Activated naive CD8-positive, alpha-beta T cell treated with anti-CD3 and anti-CD28 coated beads for 36 hours (primary cell): ENCODE results near the gene PRODH2. TPM values are rescaled to one million over a fixed set of nuclear protein-coding genes. Genes with fewer than 3 reads are reported as not detected.
A peak's percentile ranks its signal among the peaks of the same experiment; 100 is the strongest.
"Not testable (repeated sequence)": the region's sequence is repeated elsewhere in the genome, so short reads cannot be mapped to it uniquely, and the experiment has no call there.

ENCODE experiments used
- DNase-seq: peaks from one replicate; pipeline ENCODE4 v3.0.0; 2021
- H3K27ac Mint-ChIP-seq: one replicate; pipeline ENCODE4 v1.8.0; 2022; ENCODE audit warnings: mild to moderate bottlenecking, moderate library complexity, mixed read lengths
- H3K27me3 Mint-ChIP-seq: one replicate; pipeline ENCODE4 v1.8.0; 2022; ENCODE audit warnings: mild to moderate bottlenecking, mixed read lengths
- H3K36me3 Mint-ChIP-seq: one replicate; pipeline ENCODE4 v1.8.0; 2021; ENCODE audit warnings: mild to moderate bottlenecking, mixed read lengths
- H3K4me1 Mint-ChIP-seq: one replicate; pipeline ENCODE4 v1.8.0; 2021; ENCODE audit warnings: mixed read lengths
- H3K4me3 Mint-ChIP-seq: one replicate; pipeline ENCODE4 v1.8.0; 2022; ENCODE audit warnings: mild to moderate bottlenecking, moderate library complexity, mixed read lengths
- H3K9me3 Mint-ChIP-seq: one replicate; pipeline ENCODE4 v1.8.0; 2022; ENCODE audit warnings: mixed read lengths
- total RNA-seq, 2 experiments: library from RNA; stranded (reverse); gene quantifications; one replicate each; pipeline ENCODE4 v1.2.3, GENCODE V29; 2021

The PRODH2 gene
- total RNA-seq, 2 experiments from 2014 or later: not detected

DNA sequence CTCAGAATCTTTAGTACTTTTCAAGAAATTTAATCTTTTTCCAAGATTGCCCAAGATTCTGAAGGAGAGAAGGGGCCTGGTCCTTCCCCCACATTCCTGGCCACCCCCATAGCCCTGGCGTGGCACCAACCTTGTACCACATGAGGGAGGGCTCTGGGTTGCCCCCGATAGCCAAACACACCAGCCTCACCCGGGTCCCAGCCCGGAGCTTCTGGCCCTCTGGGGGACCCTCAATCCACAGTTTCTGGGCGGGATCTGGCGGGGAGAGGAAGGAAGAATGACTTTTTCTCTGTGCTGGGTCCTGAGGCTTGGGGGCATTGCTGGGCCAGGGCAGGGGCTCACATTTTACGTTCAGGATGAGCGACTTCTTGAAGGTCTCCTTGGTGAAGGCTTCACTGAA lies 35.3 kb upstream of the PRODH2 start:
- Mint-ChIP-seq H3K36me3 (no peaks in the 10 kb centered on the region), H3K27me3 (peaks cover 66% of the 10 kb centered on the region), H3K9me3 (no peaks in the 10 kb centered on the region), H3K4me1 (peaks cover 11% of the 10 kb centered on the region), H3K27ac (no peak overlapping the region), H3K4me3 (no peak overlapping the region)
- DNase-seq: no peak

DNA sequence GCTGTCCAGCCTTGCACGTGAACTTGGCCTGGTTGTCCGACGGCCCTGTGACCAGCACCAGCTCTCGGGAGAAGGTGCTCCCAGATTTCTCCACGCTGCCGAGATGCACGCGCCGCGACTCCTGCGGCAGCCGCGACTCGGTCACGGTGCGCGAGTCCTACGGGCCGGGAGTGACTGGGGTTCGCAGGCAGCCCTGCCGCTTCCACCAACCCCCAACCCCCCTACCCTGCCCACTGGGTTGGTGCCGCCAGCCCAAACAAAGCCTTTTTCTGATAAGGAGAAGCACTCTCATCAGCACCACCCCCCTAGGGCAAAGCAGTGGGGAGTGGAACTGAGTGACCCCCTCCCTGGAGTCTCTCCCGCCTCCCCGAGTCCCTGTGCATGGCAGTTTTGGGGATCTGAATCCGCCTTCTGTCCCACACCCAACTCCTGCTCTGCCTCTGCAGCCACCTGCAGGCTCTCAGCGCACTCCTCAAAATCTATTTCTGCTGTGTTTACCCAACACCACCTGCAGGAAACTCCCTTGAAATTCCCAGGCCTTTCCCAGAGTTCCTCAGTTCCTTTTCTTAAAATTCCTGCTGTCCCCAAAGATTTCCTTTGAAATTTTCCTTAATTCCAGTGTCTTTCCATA lies 33.5 kb upstream of the PRODH2 start:
- no peak overlapping the region for H3K27ac Mint-ChIP-seq
- no peak for DNase-seq
- peaks cover 70% of the 10 kb centered on the region for H3K27me3 Mint-ChIP-seq
- H3K36me3 Mint-ChIP-seq: no peaks in the 10 kb centered on the region
- H3K4me1 Mint-ChIP-seq: peaks cover 11% of the 10 kb centered on the region
- H3K9me3 Mint-ChIP-seq: no peaks in the 10 kb centered on the region
- peak overlapping the region; percentile 20 for H3K4me3 Mint-ChIP-seq

DNA sequence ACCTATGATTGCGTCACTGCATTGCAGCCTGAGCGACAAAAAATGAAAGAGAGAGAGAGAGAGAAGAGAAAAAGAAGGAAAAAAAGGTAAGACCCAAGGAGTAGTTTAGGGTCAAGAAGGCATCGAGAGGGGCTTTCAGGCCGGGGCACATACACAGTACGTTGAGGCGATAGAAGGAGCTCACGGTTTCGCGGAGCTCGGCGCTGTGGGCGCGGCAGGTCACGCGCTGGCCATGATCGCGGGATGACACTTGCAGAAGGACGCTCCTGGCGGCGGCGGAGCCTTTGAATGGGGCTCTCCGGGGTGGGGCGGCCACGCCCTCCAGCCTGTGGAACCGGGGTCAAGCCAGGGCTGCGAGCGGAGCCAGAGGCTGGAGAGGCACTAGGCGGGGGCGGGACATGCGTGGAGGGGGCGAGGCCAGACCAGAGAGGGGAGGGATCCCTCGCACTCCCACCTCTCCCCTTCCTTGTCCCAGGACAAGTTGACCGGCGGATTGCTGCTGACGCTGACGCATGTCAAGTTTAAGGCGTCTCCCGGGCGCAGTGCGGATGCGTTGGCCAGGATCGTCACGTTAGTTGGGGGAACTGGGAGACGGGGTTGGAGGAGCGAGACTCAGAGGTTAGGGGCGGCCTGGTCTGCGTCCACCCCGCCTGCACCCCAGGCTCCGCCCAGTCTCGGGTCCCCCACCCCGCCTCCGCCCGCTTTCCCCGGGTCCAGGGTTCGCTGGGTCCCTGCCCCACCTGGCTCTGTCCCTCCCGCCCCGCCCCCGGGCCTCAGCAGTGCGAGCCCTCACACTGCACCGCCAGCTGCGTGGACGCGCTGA lies 32.8 kb upstream of the PRODH2 start:
- no peak for DNase-seq
- Mint-ChIP-seq H3K36me3 (no peaks in the 10 kb centered on the region), H3K27me3 (peaks cover 70% of the 10 kb centered on the region), H3K9me3 (no peaks in the 10 kb centered on the region), H3K27ac (no peak overlapping the region), H3K4me3 (peak overlapping the region; percentile 59), H3K4me1 (peaks cover 8% of the 10 kb centered on the region)

DNA sequence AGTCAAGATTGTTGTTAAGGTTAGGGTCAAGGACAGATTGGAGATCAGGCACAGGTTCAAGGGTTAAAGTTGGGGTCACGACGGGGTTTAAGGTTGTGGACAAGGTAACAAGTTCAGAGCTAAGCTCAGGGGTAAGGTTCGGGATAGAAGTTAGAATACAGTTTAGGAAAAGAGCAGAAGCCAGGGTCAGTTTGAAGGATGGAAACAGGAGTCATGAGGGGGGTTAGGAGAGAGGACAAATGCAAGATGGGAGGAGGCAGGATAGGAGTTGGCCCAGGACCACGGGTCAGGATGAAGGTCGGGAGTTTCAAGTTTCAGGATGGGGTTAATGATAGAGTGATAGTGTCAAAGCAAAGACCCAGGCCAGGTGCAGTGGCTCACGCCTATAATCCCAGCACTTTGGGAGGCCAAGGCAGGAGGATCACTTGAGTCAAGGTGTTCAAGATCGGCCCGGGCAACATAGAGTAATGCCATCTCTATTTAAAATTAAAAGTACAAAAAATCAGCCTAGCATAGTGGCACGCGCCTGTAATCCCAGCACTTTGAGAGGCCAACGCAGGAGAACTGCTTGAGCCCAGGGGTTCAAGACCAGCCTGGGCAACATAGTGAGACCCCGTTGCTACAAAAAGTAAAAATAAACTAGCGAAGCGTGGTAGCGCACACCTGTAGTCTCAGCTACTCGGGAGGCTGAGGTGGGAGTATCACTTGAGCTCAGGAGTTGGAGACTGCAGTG lies 32.0 kb upstream of the PRODH2 start:
- DNase-seq: no peak
- Mint-ChIP-seq H3K36me3 (no peaks in the 10 kb centered on the region), H3K27ac (no peak overlapping the region), H3K4me3 (peak overlapping the region; percentile 59), H3K4me1 (peaks cover 8% of the 10 kb centered on the region), H3K9me3 (no peaks in the 10 kb centered on the region), H3K27me3 (peaks cover 70% of the 10 kb centered on the region)

DNA sequence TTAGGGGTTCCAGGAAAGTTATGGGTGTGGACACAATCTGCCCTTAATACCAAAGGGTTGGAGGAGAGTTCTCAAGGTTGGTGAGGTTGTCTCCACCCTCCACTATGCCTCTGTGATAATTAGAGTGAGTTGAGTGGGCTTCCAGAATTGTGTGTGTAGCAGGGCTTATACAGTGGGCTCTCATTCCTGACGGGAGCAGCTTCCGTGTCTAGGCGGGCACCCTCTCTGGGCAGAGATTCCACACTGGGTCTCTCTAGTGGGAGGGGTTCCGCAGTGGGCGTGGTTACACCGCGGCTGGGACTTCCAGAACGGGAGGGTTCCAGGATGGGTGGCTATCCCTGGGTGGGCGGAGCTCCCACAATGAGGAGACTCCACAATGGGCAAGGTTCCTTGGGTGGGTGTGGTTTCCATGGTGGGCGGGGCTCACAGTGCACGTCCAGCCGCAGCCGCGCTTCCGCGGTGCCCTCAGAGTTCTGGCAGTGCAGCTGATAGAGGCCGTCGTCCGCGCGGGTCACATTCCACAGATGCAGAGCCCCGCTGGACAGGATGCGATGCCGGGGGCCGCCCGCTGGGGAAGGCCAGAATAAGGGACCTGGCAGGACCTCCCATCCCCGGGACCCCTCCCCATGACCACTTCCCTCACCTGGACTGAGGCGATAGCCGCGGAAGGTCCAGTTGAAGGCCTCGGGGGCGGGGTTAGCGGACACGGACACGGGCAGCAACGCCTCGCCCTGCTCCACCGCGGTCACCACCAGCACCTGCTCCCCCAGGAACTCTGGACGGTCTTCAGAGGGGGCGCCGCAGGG lies 31.2 kb upstream of the PRODH2 start:
- H3K4me3 Mint-ChIP-seq: no peak overlapping the region
- H3K4me1 Mint-ChIP-seq: peaks cover 8% of the 10 kb centered on the region
- H3K27me3 Mint-ChIP-seq: peaks cover 68% of the 10 kb centered on the region
- H3K27ac Mint-ChIP-seq: no peak overlapping the region
- H3K36me3 Mint-ChIP-seq: no peaks in the 10 kb centered on the region
- no peak for DNase-seq
- H3K9me3 Mint-ChIP-seq: peaks cover 2% of the 10 kb centered on the region

DNA sequence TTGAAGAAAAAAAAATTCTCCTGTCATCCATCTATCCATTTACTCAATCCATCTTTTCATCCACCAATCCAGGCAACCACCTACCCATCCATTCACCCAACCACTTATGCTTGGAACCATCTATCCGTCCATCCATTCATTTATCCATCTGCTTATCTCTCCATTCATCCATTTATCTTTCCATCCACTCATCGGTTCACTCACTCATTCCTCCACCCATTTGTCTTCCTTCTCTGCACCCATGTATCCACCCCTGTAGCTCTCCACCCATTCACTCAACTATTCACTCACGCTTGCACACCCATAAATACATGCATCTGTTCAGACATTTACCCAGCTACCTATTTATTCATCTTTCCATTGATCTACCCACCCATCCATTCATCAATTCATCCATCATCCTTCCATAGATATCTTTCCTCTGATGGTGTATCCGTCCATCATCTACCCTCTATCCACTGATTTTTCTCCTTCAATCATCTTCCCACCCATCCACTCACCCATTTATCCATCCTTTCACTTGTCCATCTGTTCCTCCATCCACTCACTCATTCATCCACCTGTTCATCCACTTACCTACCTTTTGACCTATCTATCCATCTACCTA lies 30.1 kb upstream of the PRODH2 start:
- H3K36me3 Mint-ChIP-seq: no peaks in the 10 kb centered on the region
- H3K4me3 Mint-ChIP-seq: no peak overlapping the region
- no peak overlapping the region for H3K27ac Mint-ChIP-seq
- DNase-seq: no peak
- H3K27me3 Mint-ChIP-seq: peaks cover 58% of the 10 kb centered on the region
- H3K4me1 Mint-ChIP-seq: peaks cover 8% of the 10 kb centered on the region
- peaks cover 3% of the 10 kb centered on the region for H3K9me3 Mint-ChIP-seq

DNA sequence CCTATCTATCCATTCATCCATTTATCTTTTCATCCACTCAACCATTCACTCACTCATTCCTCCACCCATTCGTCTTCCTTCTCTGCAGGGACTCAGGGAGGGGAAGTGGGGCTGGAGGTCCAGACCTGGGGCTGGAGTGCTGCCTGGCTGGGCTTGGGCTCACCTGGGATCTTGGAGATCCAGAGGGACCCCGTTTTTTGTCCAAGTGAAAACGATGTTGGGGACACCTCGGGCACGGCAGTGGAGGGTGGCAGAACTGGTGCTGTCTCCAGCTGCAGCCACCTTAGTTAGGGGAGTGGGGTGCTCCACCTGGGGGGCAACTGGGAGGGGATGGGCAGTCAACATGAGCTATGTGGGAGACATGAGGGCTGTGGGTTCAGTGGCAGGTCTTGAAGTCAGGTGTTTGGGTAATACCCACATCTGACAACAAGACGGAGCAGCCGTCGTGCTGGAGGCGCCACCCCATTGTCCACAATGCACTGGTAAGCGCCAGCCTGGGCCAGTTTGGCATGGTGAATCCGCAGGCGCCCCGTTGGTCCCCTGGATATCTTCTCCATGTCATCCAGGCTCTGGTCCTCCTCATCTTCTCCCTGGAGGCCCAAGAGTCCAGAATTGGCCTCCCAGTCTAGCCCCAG lies 29.4 kb upstream of the PRODH2 start:
- Mint-ChIP-seq H3K4me1 (peaks cover 8% of the 10 kb centered on the region), H3K27ac (no peak overlapping the region), H3K27me3 (peaks cover 57% of the 10 kb centered on the region), H3K9me3 (peaks cover 3% of the 10 kb centered on the region), H3K4me3 (no peak overlapping the region), H3K36me3 (no peaks in the 10 kb centered on the region)
- no peak for DNase-seq

DNA sequence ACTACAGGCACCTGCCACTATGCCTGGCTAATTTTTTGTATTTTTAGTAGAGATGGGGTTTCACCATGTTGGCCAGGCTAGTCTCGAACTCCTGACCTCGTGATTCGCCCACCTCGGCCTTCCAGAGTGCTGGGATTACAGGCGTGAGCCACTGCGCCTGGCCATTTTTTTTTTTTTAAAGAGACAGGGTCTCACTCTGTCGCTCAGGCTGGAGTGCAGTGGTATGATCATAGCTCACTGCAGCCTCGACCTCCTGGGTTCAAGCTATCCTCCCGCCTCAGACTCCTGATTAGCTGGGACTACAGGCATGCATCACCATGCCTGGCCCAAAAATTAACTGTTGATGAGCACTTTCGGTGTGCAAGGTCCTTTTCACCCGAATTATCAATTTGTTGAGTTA lies 23.5 kb upstream of the PRODH2 start:
- not testable (repeated sequence) for DNase-seq, H3K27ac Mint-ChIP-seq, H3K4me1 Mint-ChIP-seq, H3K9me3 Mint-ChIP-seq, H3K36me3 Mint-ChIP-seq, H3K4me3 Mint-ChIP-seq
- H3K27me3 Mint-ChIP-seq: peaks cover 35% of the 10 kb centered on the region

DNA sequence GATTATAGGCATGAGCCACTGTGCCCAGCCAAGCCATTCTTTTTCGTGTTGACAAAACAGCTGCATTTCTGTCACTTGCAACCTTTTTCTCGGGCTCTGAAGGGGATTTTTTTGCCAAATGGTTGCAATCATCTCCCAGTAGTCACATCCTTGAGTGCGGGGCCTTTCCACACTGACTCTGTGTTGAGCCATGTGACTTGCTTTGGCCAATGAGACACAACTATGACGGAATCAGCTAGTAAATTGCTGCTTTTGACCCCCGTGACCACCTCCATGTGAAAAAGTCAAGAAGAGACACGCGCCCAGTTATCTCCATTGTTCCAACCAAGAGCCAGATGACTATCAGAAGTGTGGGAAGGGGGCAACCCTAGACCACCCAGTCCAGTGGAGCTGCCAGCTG lies 21.3 kb upstream of the PRODH2 start:
- H3K4me1 Mint-ChIP-seq: no peaks in the 10 kb centered on the region
- peaks cover 36% of the 10 kb centered on the region for H3K27me3 Mint-ChIP-seq
- DNase-seq: no peak
- no peak overlapping the region for H3K27ac Mint-ChIP-seq
- peaks cover 2% of the 10 kb centered on the region for H3K9me3 Mint-ChIP-seq
- H3K4me3 Mint-ChIP-seq: no peak overlapping the region
- no peaks in the 10 kb centered on the region for H3K36me3 Mint-ChIP-seq

DNA sequence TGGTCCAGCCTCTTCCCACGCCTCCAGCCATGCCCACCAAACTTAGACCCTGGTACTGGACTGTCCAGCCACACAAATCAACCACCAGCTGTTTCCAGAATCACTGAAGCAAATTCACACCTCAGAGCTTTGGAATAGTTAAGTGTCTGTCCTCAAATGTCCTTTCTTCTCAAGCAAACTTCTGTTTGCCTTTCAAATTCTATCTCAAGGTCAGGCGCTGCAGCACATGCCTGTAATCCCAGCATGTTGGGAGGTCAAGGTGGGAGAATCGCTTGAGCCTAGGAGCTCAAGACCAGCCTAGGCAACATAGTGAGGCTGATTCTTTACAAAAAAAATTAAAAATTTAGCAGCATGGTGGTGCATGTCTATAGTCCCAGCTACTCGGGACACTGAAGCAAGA lies 19.4 kb upstream of the PRODH2 start:
- no peaks in the 10 kb centered on the region for H3K4me1 Mint-ChIP-seq

DNA sequence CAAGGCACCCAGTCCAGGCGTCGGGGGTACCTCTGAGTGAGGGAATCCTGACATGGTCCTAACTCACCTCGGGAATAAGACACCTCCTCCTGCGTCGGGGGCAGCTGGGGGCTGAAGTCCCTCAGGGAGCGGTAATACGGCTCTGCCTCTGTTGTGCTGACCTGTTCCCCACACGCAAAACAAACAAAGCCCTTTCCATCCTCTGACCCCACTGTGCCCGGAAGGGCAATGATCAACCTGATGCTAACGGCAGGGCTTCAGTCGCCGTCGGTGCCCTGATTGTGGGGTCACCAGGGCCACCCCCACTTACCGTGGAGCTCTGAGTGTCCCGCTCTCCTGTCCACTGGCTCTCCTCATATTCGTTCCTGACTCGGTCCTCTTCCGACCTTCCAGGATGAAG lies 18.3 kb upstream of the PRODH2 start:
- no peaks in the 10 kb centered on the region for H3K4me1 Mint-ChIP-seq
- peaks cover 39% of the 10 kb centered on the region for H3K27me3 Mint-ChIP-seq
- DNase-seq: no peak
- no peak overlapping the region for H3K4me3 Mint-ChIP-seq
- H3K36me3 Mint-ChIP-seq: no peaks in the 10 kb centered on the region
- no peaks in the 10 kb centered on the region for H3K9me3 Mint-ChIP-seq
- H3K27ac Mint-ChIP-seq: no peak overlapping the region

More for the DNA sequence above, 19.4 kb upstream of the PRODH2 start:
- H3K4me3 Mint-ChIP-seq: no peak overlapping the region
- peaks cover 42% of the 10 kb centered on the region for H3K27me3 Mint-ChIP-seq
- H3K9me3 Mint-ChIP-seq: no peaks in the 10 kb centered on the region
- no peaks in the 10 kb centered on the region for H3K36me3 Mint-ChIP-seq
- no peak for DNase-seq
- H3K27ac Mint-ChIP-seq: no peak overlapping the region

DNA sequence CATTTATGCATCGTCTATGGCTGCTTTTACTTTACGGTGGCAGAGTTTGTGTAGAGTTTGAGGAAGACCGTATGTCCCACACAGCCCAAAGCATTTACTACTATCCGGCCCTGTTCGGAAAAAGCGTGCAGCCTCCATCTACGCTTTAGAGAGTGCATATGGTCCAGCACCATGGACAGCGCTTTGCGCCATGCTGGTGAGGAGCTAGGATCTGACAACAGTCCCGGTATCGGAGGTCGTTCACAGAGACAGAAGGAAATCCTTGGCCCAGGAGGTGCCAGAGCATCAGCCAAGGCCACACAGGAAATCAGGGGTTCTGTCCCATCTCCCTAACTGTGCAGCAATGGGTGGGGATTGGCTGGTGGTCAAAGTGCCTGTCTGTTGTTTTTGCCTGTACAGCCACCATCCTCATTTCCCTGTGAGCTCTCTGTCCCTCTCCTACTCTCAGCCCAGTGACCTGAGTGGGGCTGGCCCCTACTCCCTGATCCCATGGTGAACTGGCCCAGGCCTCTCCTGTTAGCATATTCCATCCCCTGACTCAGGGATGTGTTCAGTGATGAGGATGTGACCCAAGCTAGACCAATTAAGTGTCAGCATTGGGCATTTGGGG lies 16.2 kb upstream of the PRODH2 start:
- Mint-ChIP-seq H3K36me3 (no peaks in the 10 kb centered on the region), H3K9me3 (no peaks in the 10 kb centered on the region), H3K4me3 (no peak overlapping the region), H3K27me3 (peaks cover 38% of the 10 kb centered on the region), H3K27ac (no peak overlapping the region), H3K4me1 (no peaks in the 10 kb centered on the region)
- DNase-seq: peak; percentile 59

DNA sequence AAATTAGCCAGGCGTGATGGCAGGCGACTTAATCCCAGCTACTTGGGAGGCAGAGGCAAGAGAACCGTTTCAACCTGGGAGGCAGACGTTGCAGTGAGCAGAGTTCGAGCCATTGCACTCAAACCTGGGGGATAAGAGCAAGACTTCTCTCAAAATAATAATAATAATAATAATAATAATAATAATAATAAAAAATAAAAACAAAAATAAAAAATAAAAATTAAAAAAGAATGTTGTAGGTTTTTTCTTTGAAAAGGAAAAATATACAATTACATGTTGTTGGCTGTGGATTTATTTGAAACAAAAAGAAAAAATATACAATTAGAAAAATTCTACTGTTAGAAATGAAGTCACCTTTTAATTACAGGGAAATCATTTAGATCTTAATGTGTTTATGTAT lies 11.5 kb upstream of the PRODH2 start:
- Mint-ChIP-seq H3K9me3 (no peaks in the 10 kb centered on the region), H3K4me1 (peaks cover 2% of the 10 kb centered on the region), H3K27me3 (peaks cover 38% of the 10 kb centered on the region), H3K4me3 (no peak overlapping the region), H3K27ac (no peak overlapping the region), H3K36me3 (no peaks in the 10 kb centered on the region)
- DNase-seq: no peak

DNA sequence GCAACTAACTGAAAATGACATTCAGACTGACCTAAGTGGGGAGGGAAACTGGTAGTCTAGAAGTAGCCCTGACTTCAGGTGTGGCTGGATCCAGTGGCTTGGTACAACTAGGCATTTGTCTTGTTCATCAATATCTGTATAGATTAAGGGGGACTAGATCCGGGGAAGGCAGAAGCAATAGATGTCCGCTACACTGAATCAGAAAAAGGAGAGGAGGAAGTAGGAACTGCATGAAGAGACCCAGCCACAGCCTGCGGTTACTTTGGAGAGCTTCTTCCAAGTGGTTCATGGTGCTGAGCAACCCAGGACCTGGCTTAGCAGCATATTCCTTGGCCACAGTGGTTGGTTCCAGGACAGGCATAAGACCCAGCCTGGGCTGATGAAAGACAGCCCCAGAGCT lies 9.9 kb upstream of the PRODH2 start:
- H3K27ac Mint-ChIP-seq: no peak overlapping the region
- H3K36me3 Mint-ChIP-seq: no peaks in the 10 kb centered on the region
- no peaks in the 10 kb centered on the region for H3K9me3 Mint-ChIP-seq
- H3K4me3 Mint-ChIP-seq: no peak overlapping the region
- H3K4me1 Mint-ChIP-seq: peaks cover 2% of the 10 kb centered on the region
- peaks cover 29% of the 10 kb centered on the region for H3K27me3 Mint-ChIP-seq
- DNase-seq: no peak
